HG03066 (cell line): Measurements from ENCODE around the gene MITF.

Experiments used
- ATAC-seq: cut with Tn5 transposase; IDR thresholded peaks from one replicate; pipeline ENCODE4 v1.9.1; 2021; ENCODE audit warnings: low read depth; ENCODE audit not compliant: unreplicated experiment

Gene MITF

DNA sequence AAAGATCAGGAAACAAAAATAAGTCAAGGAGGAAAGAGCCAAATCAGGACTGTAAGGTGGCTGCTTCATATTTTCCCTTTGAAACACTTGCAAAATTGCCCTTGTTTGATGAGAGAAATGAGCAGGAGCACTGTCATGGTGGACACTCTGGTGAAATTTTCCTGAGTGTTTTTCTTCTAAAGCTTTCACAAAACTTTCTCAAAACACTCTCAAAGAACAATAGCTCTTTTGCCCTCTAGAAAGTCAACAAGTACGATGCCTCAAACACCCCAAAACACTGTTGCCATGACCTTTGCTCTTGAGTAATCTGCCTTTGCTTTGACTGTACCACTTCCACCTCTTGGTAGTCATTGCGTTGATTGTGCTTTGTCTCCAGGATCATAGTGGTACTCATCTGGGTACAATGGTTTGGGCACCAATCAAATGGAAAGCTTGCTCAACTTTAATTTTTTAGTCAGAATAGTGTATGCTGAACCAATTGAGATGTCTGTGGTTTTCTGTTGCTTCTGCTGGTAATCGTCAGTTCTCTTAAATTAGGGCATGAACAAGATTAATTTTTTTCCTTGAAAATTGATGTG, 13.2 kb upstream of the MITF start:
- ATAC-seq: no peak

DNA sequence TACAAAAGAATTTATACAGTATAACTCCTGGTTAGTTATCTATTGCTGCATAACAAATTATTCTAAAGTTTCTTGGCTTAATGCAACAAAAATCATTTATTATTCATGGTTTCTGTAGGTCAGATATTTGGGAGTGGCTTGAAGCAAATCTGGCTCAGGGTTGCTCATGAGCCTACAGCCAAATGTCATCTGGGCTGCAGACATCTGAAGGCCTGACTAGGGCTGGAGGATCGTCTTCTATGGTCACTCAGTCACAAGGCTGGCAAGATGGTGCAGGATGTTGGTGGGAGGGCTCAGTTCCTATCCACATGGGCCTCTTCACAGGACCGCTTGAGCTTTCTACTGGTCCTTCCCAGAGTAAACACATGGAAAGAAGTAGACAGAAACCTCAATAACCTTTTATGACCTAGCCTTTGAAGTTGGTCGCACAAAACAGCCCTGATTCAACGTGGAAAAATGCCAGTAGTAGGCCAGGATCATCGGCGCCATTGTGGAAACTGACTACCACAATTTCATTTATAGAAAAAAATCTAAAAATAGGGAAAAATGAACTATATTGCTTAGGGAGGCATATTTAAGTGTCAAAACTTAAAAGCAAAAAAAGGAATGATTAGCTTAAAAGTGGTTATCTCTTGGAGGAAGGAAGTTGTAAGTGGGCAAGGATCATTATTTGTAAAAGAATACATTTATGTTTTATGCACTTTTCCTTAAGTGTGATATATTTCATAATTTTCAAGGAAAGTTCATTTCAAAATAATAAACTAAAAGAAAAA, 9.9 kb upstream of the MITF start:
- ATAC-seq: no peak

DNA sequence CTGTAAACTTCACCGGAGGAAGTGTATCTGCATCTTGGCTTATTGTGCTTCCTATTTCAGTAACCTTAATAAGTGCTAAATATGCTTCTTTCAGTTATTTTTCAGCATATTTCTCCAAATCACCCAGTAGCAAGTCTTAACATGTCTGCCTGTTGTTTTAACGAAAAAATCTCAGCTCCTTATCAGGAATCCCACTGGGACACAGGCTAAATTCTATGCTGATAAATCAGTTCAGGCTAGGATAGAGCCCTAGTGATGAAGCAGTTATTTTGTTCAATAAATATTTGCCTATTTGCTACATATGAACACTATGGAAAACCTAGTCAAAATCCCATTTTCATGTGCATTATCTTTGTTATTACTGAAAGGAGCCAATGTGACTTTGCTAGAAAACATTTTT, 8.2 kb upstream of the MITF start:
- no peak for ATAC-seq

DNA sequence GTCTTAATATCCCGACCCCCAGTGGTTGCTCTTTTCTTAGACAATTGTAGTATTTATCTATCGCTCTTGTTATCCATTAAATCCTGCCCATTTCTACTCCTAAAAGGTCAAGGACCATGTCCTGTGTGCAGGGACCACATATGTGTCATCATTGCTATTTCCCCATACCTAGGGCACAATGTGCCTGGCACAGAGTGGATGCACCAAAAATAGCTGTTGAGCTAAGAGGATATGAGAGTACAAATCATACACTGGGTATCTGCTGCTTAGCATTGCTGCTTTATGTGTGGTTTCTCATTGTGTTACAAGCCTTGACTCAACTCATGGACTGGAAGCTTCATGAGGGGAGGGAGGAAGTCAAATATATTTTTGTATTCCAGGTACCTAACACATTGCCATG, 3.4 kb upstream of the MITF start:
- no peak for ATAC-seq

DNA sequence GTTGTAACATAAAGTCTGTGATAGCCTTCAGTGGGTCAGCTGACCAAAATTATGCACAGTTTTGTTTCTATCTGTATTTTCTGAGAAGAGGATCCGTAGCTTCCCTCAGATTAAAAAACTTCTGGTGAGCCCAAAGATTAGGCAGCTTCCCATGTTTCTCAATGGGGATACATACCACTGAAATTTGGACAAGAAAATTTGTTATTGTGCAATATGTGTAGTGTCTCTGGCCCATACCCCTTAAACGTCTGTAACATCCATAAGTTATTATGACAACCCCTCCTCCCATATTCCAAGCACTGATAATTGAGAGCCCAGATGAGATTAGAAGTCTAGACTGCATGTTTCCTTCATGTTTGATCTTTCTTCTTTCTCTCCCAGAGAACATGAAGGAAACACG, 1.9 kb upstream of the MITF start:
- ATAC-seq: no peak

DNA sequence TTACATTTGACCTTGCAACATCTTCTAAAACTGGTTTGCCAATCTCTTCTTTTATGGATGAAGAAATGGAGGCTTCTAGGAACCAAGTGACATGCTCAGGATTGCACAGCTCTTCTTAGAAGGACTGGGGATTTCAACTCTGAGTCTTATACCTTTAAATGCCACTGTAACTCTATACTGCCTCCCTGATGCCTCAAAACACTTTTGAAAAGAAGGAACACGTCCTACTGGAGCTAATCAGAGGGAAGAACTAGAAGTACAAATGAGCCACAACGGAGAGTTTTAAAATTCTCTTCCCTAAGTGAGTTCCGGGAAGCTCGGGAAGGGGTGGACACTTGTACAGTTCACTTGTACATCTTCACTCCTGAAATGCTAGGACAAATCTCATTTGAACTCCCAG, 949 bp upstream of the MITF start:
- ATAC-seq: no peak

DNA sequence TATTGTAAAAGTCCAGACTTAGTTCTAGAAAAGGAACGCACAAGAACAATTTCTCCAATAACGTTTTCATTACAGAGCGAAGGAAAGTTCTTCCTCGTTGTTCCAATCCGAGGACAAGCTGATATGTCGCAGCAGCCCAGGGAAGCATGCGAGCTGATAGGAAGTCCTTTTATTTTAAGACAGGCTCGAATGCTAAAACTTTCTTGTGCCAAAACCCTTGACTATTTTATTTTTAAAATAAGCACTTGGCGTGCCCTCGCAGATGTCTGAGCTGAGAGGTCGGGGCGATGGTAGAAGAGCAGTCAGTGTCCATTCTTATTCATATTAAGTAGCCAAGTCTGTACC, 433 bp upstream of the MITF start:
- no peak for ATAC-seq

DNA sequence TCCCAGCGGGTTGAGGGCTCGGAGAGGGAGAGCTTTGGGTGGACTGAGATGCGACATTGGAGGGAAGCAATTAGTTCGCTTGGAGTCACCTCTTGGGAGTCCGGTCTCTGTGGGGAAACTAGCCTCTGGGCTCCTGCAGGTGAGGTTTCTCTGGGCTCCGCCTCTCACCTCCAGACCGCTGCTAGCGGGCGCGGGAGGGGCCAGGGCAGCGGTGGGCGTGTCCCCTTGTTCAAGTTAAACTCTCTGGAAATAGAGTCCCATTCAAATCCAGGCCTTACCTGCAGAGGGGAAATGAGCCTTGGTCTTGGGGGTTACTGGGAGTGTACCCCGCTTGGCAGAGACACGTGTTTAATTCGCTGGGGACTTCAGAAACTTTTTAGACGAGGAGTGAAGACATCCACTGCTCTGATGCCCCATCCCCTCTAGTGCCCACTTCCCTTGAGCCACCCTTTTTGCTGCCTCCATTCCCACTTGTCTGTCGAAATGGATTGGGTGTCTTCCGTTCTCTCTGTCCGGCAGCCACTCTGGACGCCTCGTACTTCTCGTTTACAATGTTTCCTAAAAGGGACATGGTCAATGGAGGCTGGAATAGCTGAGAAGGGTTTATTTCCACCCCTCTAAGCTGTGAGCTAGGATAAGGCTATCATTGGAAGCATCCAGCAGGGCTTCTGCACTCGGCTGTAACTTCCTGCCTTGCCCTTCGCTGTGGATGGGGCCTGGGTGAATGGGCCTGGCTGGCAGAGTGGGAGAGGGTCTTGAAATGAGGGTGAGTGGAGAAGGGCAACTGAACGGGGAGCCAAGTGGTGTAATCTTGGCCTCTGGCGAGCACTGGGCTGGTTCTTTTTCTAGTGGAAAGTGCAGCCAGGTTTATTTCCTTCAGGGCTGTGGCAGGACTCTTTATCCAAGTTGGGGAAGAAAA, 1.1 kb downstream of the MITF start:
- no peak for ATAC-seq

DNA sequence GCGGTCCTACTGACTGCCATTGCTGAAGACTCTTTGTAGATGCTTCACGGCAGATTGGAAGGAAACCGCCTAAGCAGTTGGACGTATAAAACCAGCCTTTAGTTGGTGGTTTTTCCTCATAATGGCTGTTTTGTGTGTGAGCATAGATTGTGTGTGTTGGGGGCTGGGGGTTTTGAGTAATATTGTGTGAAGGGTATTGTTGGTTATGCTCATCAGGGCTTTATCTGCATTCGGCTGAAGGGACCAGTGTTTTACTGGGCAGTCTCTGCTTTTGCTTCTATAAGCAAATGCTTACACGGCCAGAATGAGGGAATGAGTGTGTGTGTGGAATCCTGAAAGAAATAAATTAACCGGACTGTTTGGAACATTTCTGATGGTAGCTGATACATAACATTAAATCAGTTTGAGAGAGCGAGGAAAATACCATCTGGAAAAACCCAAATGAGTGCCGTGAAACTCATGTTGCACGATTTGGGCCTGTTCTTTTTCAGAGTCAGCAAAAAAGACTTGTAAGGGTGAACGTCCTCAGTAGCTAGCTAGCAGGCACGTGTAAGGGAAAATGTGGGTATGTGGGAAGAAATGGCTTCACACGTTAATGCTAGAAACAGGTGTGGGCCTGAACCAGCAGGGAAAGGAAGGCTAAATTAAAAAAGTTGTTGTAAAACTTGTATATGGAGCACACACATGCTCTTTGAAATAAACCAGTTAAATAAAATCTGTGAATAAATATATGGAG, 1.9 kb downstream of the MITF start:
- no peak for ATAC-seq

DNA sequence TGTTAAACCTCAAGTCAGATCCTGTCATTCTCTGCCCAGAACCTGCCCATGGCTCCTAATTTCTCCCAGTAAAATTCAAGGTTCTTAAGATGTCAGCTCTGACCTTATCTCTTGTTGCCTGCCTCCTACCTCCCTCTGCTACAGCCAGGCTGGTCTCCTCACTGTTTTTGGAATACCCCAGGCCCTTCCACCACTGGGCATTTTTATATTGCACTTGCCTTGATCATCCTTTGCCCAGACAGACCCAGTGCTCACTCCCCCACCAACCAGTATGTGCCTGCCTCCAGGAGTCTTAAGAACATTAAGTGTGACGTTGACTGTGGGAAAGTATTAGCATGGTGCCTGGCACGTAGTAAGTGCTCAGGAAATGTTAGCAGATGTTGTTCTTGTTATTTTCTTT, 3.1 kb downstream of the MITF start:
- ATAC-seq: no peak

DNA sequence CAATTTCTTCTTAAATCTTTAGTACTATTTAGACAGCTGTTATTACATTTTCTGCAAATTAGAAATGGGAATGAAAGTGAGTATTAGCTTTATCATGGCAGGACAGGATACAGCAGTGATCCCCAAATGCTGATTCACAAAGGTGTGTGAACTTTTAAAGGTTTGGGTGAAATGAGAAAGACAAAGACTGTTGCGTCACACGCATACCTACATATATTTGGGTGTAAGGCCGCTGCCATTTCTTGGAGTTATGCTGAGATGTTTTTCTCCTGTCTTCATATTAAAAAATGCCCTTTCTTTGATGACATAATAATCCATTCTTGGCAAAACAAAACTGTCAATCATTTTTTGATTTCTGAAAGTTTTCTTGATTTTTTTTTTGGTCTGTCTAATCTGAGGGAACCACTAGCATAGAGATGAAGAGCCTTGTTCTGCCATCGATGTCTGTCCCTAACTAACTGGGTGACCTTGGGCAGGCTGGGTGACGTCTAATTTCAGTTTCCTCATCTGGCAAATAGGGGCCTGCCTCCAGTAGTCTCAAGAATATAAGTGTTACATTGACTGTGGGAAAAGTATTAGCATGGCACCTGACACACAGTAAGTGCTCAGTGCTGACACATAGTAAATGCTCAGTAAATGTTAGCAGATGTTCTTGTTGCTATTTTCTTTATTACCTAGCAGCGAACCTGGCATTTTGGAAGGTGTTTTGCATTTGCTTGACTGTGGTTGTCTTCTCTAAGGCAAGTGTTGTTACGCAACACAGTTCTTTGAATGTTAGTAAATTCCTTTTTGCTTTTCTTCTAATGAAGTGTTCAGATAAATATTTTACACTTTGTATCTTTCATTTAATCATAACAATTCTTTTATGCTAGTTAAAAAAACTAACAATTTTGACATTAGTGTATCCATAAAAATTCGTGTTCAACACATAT, 5.0 kb downstream of the MITF start:
- ATAC-seq: no peak

DNA sequence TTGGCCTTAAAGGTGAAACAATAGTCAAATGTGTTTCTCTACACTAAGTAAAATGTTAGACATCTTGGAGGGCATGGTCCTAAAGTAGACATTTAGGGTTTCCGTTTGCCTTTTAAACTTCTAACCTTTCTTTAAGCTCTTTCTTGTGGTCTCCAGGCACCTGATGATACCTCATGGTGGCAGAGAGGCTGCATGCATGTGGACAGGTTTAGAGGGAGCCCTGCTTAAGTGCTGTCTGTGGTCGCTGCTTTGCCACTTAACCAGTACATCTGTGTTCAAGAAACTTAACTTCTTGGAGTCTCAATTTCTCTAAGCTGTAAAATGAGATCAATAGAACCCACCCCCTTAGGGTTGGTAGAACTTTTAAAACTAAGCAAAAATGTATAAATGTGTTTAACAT, 6.2 kb downstream of the MITF start:
- ATAC-seq: no peak

DNA sequence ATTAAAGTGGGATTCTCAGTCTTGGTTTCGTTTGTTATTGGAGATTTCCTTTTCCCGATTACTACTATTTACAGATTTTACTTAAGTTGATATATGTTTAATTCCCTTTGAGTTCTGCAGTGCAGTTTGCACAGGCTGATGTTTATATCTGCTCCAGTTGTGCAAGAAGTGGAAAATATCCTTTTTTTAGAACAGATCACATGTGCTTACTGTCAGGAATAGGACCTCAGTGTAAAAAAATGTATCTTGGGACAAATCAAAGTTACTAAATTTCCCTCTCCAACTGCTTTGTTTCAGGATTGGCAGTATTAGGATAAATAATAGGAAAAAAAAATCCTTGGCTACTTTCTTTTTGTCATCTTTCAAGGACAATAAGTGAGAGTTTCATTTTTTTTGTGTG, 6.9 kb downstream of the MITF start:
- ATAC-seq: no peak

DNA sequence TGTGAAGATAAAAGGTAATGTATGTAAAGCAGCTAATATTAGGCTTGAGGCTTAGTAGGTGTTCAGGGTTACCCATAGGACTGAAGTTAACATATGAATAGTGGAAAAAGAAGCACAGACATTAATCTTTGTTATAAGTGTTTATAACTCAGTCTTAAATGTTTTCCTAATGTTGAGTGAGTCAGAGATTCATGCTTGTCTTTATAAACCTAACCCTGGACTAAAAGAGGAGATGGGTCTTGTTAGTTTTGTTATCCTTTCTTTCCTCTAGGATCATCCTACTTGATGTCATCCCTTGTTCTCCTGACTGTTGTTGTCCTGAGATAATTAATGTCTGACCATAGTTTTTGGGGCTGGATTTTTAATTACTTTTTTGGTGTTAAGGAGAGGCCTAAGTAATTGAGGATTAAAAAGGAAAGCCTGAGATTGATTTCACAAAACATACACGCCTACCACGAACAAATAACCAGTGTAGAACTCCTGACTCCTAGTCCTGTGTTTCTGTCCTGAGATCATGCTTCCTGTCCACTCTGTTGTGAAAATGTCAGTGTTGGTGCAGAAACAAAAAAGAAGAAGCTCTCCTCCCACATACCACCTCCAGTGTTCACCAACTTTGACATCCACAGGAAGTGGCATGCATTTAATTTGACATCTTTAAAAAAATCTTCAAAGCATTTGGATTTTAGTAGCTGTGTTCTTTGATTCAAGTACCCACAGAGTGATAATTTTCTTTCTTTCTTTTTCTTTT, 8.4 kb downstream of the MITF start:
- no peak for ATAC-seq

DNA sequence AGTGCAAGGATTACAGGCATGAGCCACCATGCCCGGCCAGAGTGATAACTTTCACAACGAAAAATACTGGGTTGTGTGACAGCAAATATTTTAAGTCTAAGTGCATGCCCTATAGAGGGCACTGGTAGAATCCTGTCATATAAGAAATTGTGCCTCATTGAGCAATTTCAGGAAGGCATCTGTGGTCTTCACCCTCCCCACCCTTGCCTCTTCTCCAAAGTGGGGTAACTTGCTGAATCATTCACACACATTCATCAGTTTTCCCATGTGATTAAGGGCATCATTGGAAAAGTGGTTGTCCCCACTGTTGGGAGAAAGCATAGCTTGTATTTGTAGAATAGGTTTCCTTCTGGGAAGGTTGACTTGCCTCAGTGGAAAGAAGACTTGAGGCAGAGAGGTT, 9.2 kb downstream of the MITF start:
- ATAC-seq: no peak

DNA sequence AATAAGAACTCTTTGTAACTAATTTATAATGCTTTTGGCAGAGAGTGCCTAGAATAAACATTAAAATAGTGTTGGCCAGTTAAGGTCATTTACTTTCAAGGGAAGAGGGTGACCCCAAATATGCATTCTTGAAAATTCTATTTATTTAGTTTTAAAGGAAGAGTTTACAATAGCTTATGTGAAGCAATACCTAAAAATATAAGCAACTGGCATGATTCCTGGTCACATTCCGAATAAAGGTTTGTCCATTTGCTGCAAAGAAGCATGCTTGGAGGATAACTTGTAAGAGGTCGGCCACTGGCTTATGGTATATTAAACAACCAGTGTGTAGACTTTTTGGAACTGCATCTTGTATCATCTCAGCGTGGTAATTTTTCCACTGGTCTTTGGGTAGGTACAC, 10.2 kb downstream of the MITF start:
- no peak for ATAC-seq

DNA sequence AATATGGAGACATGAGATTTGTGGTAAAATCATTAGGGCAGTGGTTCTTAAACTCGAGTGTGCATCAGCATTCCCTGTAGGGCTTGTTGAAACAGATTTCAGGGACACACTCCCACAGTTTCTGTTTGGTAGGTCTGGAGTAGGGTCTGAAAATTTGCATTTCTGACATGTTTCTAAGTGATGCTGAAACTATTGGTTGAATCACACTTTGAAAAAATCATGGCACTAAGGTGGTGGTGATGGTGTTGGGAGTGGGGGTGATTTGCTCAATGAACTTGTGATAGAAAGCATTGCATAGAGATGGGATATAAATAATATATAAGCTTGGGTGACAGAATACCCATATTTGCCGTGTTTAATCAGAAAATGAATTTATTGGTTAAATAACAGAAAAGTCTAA, 11.3 kb downstream of the MITF start:
- no peak for ATAC-seq

DNA sequence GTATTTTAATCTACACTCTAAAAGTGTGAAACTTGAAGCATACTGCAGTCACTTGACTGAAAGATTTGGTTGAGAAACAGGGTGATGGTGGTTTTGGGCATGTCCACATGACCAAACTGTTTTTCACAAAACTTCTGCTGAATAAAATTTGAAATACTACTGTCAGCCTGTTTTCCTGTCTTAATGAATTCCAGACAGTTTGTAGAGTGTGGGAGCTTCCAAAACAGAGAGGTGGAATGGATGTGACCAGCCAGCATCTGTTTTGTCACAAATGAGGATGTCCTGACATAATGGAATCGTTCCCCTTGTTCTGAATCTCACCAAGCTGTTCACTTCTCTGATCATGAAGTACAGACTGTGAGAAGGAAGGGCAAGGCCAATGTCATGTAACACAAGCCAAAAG, 11.8 kb downstream of the MITF start:
- ATAC-seq: no peak

DNA sequence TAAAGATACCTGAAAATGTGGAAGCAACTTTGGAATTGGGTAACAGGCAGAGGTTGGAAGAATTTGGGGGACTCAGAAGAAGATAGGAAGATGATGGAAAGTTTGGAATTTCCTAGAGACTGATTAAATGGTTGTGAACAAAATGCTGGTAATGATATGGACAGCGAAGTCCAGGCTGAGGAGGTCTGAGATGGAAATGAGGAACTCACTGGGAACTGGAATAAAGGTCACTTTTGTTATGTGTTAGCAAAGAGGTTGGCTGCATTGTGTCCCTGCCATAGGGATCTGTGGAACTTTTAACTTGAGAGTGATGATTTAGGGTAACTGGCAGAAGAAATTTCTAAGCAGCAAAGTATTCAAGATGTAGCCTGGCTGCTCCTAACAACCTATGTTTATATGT, 13.0 kb downstream of the MITF start:
- no peak for ATAC-seq
